Measurements from ENCODE around the gene MRFAP1L1. TPM values are rescaled to one million over a fixed set of nuclear protein-coding genes. Genes with fewer than 3 reads are reported as not detected.
"Not testable (repeated sequence)": the region's sequence is repeated elsewhere in the genome, so short reads cannot be mapped to it uniquely, and the experiment has no call there.

The MRFAP1L1 gene
- total RNA-seq, 1 donor from 2014 or later, result 57.9 TPM

DNA sequence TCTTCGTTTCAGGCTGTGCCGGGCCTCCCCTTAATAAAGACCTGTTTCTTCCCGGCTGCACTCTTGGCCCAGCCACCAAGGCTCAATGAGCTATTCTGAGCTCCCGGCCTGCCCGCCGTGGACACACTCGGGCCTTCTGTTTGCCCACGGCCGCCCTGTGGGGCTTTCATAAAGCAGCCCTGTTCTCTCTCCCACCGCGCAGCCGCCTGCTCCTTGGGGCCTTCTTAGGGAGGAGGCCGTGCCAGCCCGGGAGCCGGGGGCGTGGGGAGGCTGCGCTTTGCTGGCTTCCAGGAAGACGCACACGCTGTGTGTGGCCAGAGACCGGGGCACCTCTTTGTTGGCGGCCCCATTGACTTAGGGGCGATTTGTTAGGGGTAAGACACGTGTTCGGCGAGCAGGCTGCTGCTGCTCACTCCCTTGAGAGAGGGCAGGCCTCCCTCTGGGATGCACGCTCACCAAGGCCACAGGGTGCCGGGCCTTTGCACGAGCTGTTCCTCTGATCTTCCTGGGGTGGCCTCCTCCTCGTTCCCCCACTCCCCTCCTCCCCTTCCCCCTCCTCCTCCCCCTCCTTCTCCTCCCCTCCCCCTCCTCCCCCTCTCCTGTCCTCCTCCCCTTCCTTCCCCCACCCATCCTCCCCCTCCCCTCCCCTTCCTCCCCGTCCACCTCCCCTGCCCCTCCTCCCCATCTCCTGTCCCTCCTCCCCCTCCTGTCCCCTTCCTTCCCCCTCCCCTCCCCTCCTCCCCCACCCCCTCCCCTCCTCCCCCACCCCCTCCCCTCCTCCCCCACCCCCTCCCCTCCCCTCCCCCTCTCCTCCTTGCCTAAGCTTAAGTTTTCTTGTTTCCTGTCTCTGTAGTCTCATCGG is 17.6 kb upstream of the MRFAP1L1 start:
- Histone ChIP-seq H3K27me3 (ENCODE audit: control insufficient read depth, insufficient read depth, low read length) (no peaks in the 10 kb centered on the region), H3K4me3 (ENCODE audit: low read depth, low read length) (no peak overlapping the region), H3K36me3 (ENCODE audit: control insufficient read depth, insufficient read depth, low read length) (no peaks in the 10 kb centered on the region)
- DNase-seq (ENCODE audit: low read depth) (no peak), FAIRE-seq (no peak)
- TF ChIP-seq, protein P1, sequence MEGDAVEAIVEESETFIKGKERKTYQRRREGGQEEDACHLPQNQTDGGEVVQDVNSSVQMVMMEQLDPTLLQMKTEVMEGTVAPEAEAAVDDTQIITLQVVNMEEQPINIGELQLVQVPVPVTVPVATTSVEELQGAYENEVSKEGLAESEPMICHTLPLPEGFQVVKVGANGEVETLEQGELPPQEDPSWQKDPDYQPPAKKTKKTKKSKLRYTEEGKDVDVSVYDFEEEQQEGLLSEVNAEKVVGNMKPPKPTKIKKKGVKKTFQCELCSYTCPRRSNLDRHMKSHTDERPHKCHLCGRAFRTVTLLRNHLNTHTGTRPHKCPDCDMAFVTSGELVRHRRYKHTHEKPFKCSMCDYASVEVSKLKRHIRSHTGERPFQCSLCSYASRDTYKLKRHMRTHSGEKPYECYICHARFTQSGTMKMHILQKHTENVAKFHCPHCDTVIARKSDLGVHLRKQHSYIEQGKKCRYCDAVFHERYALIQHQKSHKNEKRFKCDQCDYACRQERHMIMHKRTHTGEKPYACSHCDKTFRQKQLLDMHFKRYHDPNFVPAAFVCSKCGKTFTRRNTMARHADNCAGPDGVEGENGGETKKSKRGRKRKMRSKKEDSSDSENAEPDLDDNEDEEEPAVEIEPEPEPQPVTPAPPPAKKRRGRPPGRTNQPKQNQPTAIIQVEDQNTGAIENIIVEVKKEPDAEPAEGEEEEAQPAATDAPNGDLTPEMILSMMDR (IDR thresholded peaks at IDR 0.05; ENCODE audit: insufficient read depth, low read length, severe bottlenecking), result no peak

DNA sequence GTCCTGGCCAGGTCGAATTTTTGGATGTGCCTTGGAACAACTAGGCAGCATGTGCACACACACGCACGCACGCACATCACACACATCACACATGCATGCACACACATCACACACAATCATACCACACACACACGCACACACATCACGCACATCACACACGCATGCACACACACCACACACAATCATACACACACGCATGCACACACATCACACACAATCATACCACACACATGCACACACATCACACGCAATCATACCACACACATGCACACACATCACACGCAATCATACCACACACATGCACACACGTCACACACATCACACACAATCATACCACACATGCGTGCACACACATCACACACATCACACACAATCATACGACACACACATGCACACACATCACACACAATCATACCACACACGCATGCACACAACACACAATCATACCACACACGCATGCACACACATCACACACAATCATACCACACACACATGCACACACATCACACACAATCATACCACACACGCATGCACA is 15.8 kb upstream of the MRFAP1L1 start:
- not testable (repeated sequence) for DNase-seq (ENCODE audit: low read depth); H3K27me3 ChIP-seq (ENCODE audit: control insufficient read depth, insufficient read depth, low read length); H3K36me3 ChIP-seq (ENCODE audit: control insufficient read depth, insufficient read depth, low read length); H3K4me3 ChIP-seq (ENCODE audit: low read depth, low read length)
- FAIRE-seq, result peak; percentile 99

DNA sequence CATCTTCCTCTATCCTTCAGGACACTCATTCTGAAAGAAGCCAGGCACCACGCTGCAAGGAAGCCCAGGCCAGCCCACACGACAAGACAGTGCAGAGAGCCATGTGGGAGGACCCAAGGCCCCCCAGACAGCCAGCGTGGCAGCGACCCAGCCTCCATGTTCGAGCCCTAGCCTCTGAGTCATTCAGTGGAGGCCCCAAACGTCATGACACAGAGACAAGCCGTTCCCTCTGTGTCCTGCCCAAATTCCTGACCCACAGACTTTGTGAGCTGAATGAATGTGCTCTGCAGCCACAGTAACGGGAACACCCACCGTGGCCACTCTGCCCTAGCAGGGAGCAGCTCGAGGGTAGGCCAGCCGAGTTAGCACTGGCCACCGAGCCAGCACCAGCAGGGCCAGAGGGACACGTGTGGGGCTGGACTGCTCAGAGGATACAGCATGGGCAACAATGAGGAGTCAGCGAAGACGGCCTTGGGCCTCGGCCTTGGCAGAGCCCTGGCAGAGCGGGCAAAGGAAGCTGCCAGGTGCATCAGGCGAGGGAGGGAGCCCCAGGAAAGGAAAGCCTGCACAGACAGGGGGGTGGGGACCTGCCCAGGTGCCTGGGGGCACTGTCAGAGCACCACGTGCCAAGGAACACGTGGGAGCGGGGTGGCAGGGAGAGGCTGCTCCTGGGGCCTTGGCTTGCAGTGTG is 14.9 kb upstream of the MRFAP1L1 start:
- FAIRE-seq, result no peak
- Histone ChIP-seq H3K27me3 (ENCODE audit: control insufficient read depth, insufficient read depth, low read length) (no peaks in the 10 kb centered on the region), H3K36me3 (ENCODE audit: control insufficient read depth, insufficient read depth, low read length) (no peaks in the 10 kb centered on the region), H3K4me3 (ENCODE audit: low read depth, low read length) (no peak overlapping the region)
- TF ChIP-seq, protein P1 (IDR thresholded peaks at IDR 0.05; ENCODE audit: insufficient read depth, low read length, severe bottlenecking), result no peak
- no peak for DNase-seq (ENCODE audit: low read depth)

DNA sequence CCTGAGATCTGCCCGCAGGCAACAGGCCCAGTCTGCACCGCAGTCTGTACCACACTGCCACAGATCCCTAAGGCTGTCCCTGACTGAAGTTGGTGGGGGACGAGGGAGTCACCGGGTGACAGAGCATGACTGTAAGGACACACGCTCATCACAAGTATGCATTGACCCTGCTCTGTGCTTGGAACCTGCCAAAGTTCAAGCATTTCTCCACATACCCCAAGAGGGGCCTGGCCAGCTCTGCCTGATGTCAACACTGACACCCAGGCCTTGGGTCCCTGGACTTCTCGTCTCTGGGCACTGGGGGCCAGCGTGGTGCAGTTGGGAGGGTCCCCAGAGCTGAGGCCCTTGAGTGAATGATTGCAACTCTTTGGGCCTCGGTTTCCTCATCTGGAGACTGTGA is 14.2 kb upstream of the MRFAP1L1 start:
- no peaks in the 10 kb centered on the region for H3K36me3 ChIP-seq (ENCODE audit: control insufficient read depth, insufficient read depth, low read length)
- DNase-seq (ENCODE audit: low read depth), result no peak
- H3K27me3 ChIP-seq (ENCODE audit: control insufficient read depth, insufficient read depth, low read length), result no peaks in the 10 kb centered on the region
- H3K4me3 ChIP-seq (ENCODE audit: low read depth, low read length), result no peak overlapping the region
- TF ChIP-seq, protein P1 (IDR thresholded peaks at IDR 0.05; ENCODE audit: insufficient read depth, low read length, severe bottlenecking), result no peak
- no peak for FAIRE-seq

DNA sequence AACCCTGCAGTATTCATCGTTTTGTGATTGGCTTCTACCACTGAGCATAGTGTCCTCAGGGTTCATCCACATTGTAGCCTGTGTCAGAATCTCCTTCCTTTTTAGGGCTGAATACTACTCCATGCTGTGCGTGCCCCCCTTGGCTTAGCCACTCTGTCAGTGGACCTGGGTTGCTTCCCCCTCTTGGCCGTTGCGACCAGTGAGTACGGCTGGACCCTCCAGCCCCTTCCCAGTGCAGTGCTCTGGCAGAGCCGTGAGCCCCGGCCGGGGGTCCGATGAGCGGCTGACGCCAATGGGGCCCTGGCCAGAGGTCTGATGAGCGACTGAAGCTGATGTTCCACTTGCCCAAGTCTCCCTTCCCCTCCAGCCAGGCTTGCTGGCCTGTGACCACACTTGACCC is 13.2 kb upstream of the MRFAP1L1 start:
- FAIRE-seq, result no peak
- DNase-seq (ENCODE audit: low read depth), result no peak
- Histone ChIP-seq H3K36me3 (ENCODE audit: control insufficient read depth, insufficient read depth, low read length) (no peaks in the 10 kb centered on the region), H3K4me3 (ENCODE audit: low read depth, low read length) (no peak overlapping the region), H3K27me3 (ENCODE audit: control insufficient read depth, insufficient read depth, low read length) (no peaks in the 10 kb centered on the region)
- TF ChIP-seq, protein P1 (IDR thresholded peaks at IDR 0.05; ENCODE audit: insufficient read depth, low read length, severe bottlenecking), result no peak

DNA sequence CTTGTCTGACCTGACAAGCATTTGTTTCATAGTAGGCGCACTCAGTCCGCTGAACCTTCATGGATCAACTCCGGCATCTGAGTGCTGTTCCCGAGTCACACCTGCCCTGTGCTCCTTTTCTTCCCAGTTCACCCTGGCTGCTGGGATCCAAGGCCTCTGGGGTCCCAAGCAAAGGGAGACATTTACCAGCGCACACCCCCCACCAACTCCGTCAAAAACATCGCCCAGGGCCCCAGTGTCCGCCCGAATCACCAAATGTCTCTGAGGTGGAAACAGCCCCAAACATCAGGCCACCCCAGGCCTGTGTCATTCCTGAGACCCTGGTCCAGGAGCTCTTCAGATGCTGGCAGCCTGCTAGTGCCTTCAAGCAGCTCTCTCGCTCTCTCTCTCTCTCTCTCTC is 11.5 kb upstream of the MRFAP1L1 start:
- Histone ChIP-seq H3K27me3 (ENCODE audit: control insufficient read depth, insufficient read depth, low read length) (no peaks in the 10 kb centered on the region), H3K36me3 (ENCODE audit: control insufficient read depth, insufficient read depth, low read length) (no peaks in the 10 kb centered on the region), H3K4me3 (ENCODE audit: low read depth, low read length) (no peak overlapping the region)
- no peak for FAIRE-seq
- TF ChIP-seq, protein P1 (IDR thresholded peaks at IDR 0.05; ENCODE audit: insufficient read depth, low read length, severe bottlenecking), result no peak
- no peak for DNase-seq (ENCODE audit: low read depth)
